Fibroblast of skin of left quadriceps (primary cell): ENCODE measurements around the gene THRA.
"Not testable (repeated sequence)": the region's sequence is repeated elsewhere in the genome, so short reads cannot be mapped to it uniquely, and the experiment has no call there.

ENCODE experiments used
- DNase-seq, 2 experiments: peaks; one replicate each; pipeline ENCODE4 v3.0.0-alpha.2; 2013; ENCODE audit warnings: low read depth in 2 of 2

The THRA gene

DNA sequence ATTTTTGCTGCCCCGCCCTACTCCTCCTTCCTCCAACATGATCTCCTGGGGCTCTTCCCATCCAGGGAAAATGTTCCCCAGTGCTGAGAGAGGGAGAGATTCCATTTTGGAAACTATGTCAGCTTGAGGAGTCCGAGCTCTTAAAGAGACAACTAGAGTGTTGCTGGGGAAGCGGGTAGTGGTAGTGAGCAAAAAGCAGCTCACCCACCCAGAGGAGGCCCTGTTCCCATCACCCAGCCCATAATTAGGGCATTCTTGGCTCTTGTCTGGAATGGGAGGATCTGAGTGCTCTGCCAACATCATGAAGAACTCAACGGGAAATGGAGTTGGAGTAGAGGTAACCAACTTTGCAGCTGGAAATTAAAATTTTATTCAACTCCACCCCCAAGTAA, 49.9 kb downstream of the THRA start:
- no peak for DNase-seq

- peak; percentile 92 to 93 for DNase-seq
Observed at GRCh38 chr17:40113110-40113906, 50.5 kb downstream of the THRA start.

DNA sequence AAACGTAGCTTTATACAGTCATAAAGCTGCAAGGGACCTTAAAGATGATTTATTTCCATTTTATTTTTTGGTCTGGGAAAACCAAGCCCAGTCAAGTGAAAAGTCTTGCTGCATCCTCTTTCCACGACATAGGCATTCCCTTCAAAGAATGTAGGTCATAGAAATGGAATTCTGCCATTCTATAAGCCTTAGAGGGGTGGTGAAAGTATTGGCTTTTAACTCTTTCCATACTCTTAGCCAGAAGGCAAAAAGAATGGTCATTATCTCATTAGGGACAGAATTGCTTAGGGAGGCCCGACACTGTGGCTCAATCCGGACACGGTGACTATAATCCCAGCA, 51.1 kb downstream of the THRA start:
- peak in 1 of 2 experiments; percentile 56 for DNase-seq

- DNase-seq, result no peak
Observed at GRCh38 chr17:40115101-40115436, 52.3 kb downstream of the THRA start.

GRCh38 chr17:40121181-40122135, 58.7 kb downstream of the THRA start, which contains the start of gene MSL1:
Gene MSL1 (plus strand): TSS chr17:40121971. CDS start chr17:40122613, 642 bp downstream.
- DNase-seq, result peak in 1 of 2 experiments; percentile 66

GRCh38 chr17:40122136-40122998, 59.6 kb downstream of the THRA start:
- no peak for DNase-seq

GRCh38 chr17:40122999-40123810, 60.4 kb downstream of the THRA start:
- DNase-seq, result no peak

GRCh38 chr17:40123811-40124114, 61.0 kb downstream of the THRA start:
- no peak for DNase-seq

DNA sequence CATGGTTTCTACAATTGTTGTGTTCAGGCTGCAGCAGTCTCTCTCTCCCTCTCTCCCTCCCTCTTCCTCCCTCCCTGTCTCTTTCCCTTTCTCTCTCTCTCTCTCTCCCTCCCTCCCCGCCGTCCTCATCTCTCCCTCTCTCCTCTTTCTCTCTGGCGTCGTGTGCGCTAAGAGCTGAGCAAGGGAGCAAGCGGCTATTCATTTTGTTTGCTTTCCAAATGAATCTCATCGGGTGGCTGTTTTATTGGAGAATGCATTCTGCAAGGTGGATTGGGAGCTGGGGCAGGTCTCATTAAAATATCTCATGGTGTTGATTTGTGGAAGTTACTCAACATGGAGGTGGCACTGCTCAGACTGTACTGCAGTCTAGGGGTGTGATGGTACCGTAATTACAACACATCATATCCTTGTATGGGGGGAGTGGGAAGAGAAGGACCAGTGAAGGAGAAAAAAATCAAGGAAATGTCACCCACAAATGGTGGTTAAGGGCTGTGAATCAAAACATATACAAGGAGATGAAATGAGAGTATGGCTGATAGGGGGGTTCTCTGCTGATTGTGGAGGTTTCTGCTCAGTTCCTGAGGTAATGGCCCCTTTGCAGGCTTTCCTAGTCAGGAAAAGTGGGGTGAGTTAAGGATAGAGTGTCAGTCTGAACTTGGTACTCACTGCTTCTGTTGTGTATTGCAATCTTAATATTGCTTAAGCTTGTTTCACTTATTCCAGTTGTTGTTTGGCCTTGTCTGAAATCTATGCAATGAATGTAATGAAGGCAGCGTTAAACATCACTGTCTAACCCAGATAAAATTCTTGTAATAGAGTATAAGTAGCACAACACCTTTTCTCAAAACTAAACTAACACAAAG, 61.7 kb downstream of the THRA start:
- DNase-seq, result no peak

DNA sequence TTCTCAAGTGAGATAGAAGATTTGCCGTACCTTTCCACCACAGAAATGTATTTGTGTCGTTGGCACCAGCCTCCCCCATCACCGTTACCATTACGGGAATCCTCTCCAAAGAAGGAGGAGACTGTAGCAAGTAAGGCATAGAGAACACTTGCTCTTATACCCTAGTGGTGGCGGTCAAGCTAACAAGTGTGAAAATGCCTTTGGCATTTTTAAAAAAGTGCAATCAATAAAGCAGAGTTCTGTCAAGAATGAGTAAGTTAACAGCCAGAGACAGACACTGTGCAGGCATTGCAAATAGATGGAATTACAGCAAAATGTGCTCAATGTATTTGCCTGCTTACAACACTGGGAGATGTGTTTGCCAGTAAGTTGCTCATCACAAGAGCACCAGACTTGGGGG, 66.7 kb downstream of the THRA start:
- no peak for DNase-seq

DNA sequence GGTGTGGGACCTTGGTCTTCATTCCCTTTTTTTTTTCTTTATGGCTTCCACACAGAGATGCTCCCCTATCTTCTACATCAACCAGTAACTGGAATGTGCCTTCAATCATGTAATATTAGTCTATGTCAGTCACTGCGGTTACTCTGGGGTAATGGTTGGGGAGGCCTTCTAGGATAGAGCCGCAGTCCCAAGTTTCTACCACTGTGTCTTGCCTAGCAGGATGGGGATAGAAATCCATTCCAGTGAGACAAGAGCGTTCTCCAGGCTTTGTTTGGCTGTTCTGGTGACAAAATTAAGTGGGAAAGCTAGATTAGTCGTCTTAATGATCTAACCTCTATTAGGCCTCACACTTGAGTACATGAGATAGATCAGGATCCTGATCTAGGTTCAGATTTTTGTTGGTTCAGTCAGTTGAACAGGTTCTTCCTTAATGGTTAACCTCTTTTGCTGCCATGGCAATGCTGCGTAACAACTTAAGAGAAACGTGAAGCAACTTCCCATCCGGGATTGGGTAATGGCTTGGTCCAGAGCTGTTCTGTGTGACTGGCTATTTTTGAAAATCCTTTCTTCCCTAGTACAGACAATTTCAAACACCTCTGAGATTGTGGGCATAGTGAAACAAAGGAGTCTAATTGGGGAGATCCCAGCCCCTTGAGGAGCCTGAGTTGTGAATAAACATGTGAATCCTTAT, 67.7 kb downstream of the THRA start:
- no peak for DNase-seq

GRCh38 chr17:40134184-40134583, 71.4 kb downstream of the THRA start:
- DNase-seq, result no peak

DNA sequence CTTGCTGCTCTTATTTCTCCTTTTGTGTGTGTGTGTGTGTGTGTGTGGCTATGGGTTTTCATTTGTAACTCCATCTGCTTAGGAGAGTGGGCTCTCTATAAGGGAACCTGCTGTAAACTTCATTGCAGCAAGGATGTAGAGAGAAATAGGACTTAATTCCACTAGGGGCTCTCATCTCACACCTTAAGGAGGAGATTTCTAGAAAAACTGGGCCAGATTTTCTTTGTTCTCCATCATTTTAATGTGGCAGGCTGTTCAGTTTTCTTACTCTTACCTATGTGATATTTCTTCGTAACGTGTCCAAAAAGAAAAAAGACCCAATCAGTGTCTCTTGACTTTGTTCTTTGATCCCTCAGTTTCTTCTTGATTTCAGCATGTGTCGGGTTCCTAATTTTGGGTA, 73.1 kb downstream of the THRA start:
- no peak for DNase-seq

DNA sequence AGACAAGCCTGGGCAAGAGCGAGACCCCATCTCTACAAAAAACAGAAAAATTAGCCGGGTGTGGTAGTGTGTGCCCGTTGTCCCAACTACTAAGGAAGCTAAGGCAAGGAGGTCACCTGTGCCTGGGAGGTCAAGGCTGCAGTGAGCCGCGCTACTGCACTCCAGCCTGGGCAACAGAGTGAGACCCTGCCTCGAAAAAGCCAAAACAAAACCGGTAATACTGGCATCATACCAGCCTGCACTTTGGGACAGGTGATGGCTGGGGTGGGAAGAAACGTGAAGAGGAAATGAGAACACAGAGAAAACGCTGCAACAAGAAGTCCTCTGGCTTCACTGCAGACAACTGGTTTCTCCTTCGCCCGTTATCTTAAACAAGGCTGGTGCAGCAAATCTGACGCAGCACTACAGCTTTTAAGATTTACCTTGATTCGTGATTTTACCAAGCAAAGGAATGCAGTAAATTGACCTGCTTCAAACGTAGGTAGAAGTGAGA, 76.8 kb downstream of the THRA start:
- DNase-seq, result no peak

- DNase-seq, result not testable (repeated sequence)
Observed at GRCh38 chr17:40143166-40143565, 80.4 kb downstream of the THRA start.
